PC-3 (cell line): ENCODE measurements around the gene ABCA7.

Experiments used
- CTCF ChIP-seq: fragments of 300-600 bp; sonication (generic); conservative IDR thresholded peaks from 2 replicates; pipeline ENCODE4 v1.5.1; 2017; ENCODE audit warnings: antibody characterized with exemption, low read depth, mild to moderate bottlenecking, low read length
- EZH2 ChIP-seq: fragments of 300-600 bp; sonication (generic); IDR thresholded peaks from one replicate; pipeline ENCODE4 v1.6.1; 2017; ENCODE audit warnings: antibody characterized with exemption, mild to moderate bottlenecking, low read length; ENCODE audit not compliant: unreplicated experiment
- EZH2phosphoT487 ChIP-seq: fragments of 300-600 bp; sonication (generic); IDR thresholded peaks from 2 replicates; pipeline ENCODE4 v1.6.1; 2018; ENCODE audit warnings: mild to moderate bottlenecking, antibody characterized with exemption, low read length, borderline replicate concordance

- TF ChIP-seq CTCF, result no peak
- TF ChIP-seq EZH2, result no peak
- TF ChIP-seq EZH2phosphoT487, result no peak
Observed at GRCh38 chr19:1076951-1077350, 37.0 kb downstream of the ABCA7 start.
